NCI-H748 (cell line): Measurements from ENCODE around the gene ADGRB3.

Experiments
- DNase-seq: peaks from one replicate; lab custom pipeline; 2025; ENCODE audit not compliant: unreplicated experiment; lab: John Stamatoyannopoulos, UW

The ADGRB3 gene

GRCh38 chr6:68634726-68635411 is at the start of gene ADGRB3:
Gene ADGRB3 (plus strand): TSS chr6:68635282. CDS start chr6:68638676, 3,394 bp downstream.
- DNase-seq, result peak; percentile 97

DNA sequence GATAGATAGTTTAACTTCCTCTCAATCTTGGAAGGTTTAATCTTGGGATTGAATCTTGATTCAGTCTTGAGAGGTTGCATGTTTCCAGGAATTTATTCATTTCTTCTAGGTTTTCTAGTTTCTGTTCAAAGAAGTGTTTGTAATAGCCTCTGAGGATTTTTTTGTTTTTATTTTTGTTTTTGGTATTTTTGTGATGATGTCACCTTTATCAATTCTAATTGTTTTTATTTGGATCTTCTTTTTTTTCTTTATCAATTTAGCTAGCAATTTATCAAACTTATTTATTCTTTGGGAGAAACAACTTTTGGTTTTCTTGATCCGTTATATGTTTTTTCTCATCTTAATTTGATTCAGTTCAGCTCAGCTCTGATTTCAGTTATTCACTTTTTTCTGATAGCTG is 41.5 kb upstream of the ADGRB3 start:
- DNase-seq, result no peak

DNA sequence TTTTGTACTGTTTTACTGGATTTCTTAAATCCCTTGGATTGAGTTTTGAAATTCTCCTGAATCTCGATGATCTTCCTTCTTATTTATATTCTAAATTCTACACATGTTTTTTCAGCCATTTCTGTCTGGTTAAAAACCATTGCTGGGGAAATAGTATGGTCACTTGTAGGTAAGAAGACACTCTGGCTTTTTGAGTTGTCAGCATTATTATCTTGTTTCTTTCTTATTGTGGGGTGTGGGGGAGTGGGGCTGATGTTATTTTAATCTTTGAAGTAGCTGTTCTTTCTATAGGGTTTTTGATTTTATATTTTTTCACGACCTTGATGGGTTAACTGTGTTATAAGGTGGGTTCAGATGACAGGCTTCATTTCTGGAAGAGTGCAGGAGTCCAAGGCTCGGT is 37.4 kb upstream of the ADGRB3 start:
- no peak for DNase-seq

GRCh38 chr6:68615938-68616337 is 19.1 kb upstream of the ADGRB3 start:
- DNase-seq, result no peak

DNA sequence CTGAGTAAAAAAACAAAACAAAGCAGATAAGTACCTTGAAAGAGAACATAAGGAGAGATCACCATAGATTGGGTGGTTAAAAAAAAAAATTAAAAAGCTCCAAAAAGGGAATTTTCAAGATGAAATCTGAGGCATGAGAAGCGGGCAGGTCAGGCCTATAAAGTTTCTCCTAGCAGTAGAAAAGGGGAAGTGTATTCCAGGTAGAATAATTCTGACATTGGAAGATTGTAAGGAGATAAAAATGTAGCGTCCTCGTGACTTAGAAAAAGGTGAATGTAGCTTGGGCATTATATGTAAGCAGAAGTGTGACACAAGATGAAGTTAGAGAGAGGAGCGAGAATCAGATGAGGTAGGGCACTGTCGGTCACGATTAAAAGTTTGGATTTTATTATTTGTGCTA is 9.1 kb upstream of the ADGRB3 start:
- no peak for DNase-seq

DNA sequence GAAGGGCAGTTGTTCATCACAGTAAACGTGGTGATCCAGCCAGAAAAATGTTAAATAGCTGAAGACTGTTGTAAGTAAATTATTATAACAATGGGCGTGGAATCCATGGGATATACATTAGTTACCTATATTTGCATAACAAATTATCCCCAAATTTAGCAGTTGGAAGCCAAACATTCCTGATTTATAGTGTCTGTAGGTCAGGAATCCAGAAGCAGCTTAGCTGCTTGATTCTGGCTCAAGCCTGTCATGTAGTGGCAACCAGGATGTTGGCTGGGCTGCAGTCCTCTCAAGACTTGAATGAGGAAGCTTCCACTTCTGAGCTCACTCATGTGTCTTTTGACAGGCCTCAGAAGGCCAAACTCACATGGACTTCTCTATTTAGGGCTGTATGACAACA is 6.9 kb upstream of the ADGRB3 start:
- DNase-seq, result no peak

GRCh38 chr6:68632734-68633133 is 2.3 kb upstream of the ADGRB3 start:
- peak; percentile 18 for DNase-seq

DNA sequence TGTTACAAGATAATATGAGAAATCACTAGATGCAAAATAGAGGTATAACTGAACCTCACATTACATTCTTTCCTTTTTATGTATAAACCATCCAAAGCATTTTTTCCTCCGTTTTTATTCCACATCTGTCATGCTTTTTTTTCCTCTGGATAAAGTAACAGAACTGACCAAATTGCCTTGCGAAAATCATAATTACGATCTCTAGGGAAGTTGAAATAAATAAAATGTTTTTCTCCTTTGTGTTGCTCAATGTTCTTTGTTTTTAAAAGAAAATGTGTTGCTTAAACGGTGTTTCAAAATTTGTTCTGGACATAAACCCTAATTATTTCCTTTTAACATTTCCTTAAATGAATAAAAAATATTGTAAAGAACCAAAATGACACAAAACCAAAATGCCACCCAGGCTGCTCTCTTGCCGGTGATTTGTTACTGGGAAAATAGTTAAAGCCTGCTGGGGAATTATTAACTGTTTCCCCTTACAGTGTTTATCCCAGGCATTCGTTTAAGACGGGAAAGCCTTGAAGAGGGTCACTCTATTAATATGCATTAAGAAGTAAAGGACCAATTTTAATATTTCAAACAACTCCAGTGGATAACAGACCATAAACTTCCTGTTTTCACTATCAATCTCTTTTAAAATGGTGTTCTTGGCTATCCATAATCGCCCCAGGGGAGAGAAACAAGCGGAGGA is 1.7 kb upstream of the ADGRB3 start:
- no peak for DNase-seq

DNA sequence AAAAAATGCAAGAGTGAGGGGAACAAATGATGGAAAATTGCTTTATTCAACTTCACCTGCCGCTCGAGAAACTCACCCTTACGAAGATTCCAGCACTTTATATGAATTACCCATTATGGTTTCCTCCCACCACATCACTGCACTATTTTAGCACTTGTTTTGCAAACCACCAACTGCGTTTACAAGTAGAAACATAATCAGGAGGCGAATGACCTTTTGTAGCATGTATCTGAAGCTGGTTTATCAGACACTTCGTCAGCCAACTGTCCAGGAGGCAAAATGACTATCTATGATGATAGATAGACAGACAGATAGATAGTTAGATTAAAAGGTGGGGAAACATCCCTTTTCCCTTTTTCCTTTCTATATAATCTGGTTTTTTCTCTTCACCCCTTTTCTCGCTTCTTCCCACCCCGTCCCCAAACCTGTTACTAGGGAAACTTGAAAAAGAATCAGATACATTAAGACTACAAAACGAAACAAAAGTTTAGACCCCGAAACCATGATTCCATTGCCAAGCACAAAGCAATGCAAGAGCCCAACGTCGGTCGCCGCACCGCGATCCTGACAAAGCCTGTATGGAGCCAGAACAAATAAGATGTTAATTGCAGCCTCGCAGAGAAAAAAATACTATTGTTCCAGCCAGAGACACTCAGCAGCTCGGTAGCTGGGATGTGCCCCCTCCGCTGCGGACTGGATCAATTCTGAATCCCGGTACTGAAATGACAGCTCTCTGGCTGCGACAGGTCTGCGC is 933 bp upstream of the ADGRB3 start:
- peak; percentile 92 for DNase-seq

DNA sequence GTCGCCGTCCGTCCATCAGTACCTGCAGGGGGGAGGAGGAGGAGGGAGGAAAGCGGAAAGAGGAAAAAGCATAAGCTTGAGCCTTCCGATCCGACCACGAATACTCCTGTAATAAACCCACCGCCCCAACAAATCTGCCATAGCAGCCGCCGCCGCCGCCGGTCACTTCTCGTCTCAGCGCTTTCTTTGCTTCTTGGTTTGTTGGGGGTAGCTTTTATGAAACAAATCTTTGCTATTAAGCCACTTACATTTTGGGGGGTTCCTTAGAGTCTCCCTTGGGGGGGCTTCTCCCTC is 277 bp downstream of the ADGRB3 start:
- DNase-seq, result no peak

DNA sequence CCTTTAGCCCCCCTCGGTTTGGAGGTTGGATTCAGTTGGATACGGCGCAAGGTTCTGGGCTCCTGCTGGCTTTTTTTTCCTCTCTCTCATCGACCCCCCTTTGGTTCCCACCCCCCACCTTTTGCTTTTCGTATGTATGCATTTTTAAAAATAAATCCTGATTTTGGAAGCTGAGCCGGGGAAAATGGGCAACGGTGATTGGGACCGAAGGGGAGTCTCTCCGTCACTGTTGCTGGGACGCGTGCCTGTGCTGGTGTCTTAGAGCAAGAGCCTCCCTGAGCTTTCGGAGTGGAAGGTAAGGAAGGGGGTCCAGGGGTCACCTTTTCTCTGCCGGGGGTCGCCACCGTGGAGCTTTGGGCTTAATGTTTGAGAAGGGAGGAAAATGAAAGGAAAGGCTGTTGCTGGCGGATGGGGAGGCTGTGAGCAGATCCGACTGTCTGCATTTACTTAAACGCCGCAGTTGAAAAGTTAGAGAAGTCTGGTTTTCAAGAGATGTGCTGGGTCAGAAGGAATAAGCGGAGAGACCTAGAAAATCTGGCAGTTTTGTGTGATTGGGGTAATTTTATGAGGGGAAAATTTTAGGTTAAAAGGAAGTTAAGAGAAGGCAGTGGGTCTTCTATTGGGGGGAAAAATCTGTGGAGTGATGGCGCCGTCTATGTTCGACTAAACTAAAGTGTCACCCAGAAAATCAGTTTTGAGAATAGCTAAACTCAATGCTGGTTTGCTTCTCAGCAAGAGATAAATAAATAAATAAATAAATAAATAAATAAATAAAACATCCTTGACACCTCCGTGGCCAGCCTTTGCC is 828 bp downstream of the ADGRB3 start:
- DNase-seq, result peak; percentile 63

- no peak for DNase-seq
These were observed 1.6 kb downstream of the ADGRB3 start for GRCh38 chr6:68636666-68637065.

- no peak for DNase-seq
These were observed 2.0 kb downstream of the ADGRB3 start for GRCh38 chr6:68637071-68637470.

DNA sequence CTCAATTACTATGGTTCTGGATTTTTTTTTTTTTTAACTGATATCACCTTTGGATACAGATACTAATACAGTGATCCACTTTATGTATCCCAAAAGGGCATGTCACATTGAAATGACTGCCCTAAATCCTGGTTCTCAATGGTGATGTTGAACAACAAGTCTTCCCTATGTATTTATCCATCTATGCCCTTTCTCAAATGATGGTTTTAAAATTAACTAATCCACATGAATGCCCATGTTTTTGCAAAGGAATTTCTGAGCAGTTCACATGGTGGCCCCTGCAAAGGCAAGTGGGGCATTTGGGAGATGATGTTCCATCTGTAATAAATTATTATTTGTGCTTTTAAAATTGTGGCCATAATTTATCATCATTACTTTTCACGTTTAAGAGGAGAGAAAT is 2.7 kb downstream of the ADGRB3 start:
- DNase-seq, result no peak

DNA sequence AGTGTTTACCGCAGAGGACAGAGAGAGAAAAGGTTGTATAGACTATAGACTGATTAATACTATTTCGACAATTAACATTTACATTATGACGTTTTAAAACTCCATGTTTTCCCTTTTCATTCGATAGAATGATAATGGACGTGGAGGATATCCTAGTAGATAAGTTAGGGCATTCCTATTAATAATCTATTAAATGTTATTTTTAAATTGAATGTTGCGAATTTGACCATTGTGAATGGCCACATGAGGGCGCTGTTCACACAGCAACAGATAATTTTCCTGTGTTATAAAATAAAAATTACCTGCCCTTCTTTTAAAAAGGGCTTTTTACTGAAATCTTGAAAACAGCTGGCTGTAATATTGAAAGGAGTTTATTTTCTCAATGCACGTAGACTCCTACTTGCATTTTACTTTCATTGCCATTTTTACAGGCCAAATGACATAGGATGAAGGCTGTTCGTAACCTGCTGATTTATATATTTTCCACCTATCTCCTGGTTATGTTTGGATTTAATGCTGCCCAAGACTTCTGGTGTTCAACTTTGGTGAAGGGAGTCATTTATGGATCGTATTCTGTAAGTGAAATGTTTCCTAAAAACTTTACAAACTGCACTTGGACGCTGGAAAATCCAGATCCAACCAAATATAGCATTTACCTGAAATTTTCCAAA is 3.3 kb downstream of the ADGRB3 start:
- peak; percentile 45 for DNase-seq

GRCh38 chr6:68639211-68639610 is 4.1 kb downstream of the ADGRB3 start:
- DNase-seq, result no peak

- no peak for DNase-seq
These were observed 4.9 kb downstream of the ADGRB3 start for GRCh38 chr6:68639826-68640490.

DNA sequence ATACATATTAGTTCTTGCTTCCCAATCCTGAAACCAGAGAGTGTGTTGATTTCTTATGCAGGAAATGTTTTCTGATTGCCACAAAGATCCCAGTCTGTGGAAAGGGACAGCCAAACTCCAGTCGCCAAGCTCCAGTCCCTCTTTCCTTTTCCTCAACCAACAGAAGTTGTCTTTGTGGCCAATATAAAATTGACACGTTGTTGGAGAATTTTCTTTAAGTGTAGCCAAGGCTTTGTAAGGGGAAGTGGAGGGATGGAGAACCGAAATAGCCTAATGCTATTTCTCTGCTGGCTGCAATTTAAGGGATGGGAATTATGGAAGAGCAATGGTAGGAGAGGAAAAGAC is 5.4 kb downstream of the ADGRB3 start:
- DNase-seq, result no peak

- no peak for DNase-seq
These were observed 6.1 kb downstream of the ADGRB3 start for GRCh38 chr6:68641172-68641571.

DNA sequence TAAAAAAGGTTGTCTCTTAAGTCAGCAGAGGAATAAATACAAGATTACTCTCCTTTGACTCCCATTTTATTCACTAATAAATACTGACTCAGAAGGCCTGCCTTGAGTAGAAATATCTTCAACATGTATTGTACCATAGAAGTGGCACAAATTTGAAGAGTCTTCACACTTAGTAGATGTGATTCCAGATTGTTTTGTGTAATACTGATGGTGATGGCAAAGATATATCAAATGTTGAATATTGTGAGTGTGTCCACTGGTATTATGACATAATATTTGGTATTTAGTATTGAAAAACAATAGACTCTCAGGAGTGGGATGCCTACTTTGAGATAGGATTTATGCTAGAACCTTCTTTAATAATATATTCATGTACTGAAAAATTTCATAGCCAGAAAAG is 7.0 kb downstream of the ADGRB3 start:
- DNase-seq, result no peak

GRCh38 chr6:68642977-68643376 is 7.9 kb downstream of the ADGRB3 start:
- DNase-seq, result no peak
